Panc1 (cell line): Measurements from ENCODE around the gene BCHE. TPM values are rescaled to one million over a fixed set of nuclear protein-coding genes. Genes with fewer than 3 reads are reported as not detected.

Experiments used
- ATAC-seq: fragments of 200-7000 bp; cut with Tn5 transposase; 2 replicates; pipeline ENCODE4 v1.9.1; 2020; ENCODE audit warnings: mild to moderate bottlenecking, moderate library complexity
- BruUV-seq: library from RNA; stranded (reverse); fragments of 400-500 nt; replicated peaks from 2 replicates; lab custom pipeline; 2021; lab: Mats Ljungman, UMichigan
- CTCF ChIA-PET: fragments of 300-600 bp; sonication (Branson Sonifier 250); formaldehyde crosslinking; loops from one replicate; lab custom pipeline; 2022; ENCODE audit warnings: antibody characterized with exemption; lab: Charles Lee
- POLR2A ChIA-PET: fragments of 300-600 bp; sonication (Branson Sonifier 250); formaldehyde crosslinking; loops from one replicate; lab custom pipeline; 2022; ENCODE audit warnings: antibody characterized with exemption; lab: Charles Lee
- DNase-seq: peaks from one replicate; pipeline ENCODE4 v3.0.0-alpha.2; 2010; ENCODE audit warnings: low read depth, low spot score
- H3K27ac ChIP-seq: 2 replicates; pipeline ENCODE4 v1.5.1; 2011; ENCODE audit warnings: mild to moderate bottlenecking, low read length, inconsistent platforms
- H3K27me3 ChIP-seq: fragments of 200-500 bp; sonication (Bioruptor generic); 2 replicates; pipeline ENCODE4 v1.6.0; 2014; ENCODE audit warnings: low read length, inconsistent platforms; ENCODE audit not compliant: control insufficient read depth, insufficient read depth
- H3K36me3 ChIP-seq: fragments of 200-500 bp; sonication (Bioruptor generic); 2 replicates; pipeline ENCODE4 v1.5.1; 2014; ENCODE audit warnings: inconsistent platforms, mild to moderate bottlenecking, low read length, moderate library complexity; ENCODE audit not compliant: control insufficient read depth, insufficient read depth
- H3K4me1 ChIP-seq: 2 replicates; pipeline ENCODE4 v1.5.1; 2011; ENCODE audit warnings: inconsistent platforms, mild to moderate bottlenecking, low read length, moderate library complexity; ENCODE audit not compliant: control insufficient read depth, insufficient read depth
- H3K4me3 ChIP-seq, 2 experiments: 2 replicates each; pipeline ENCODE4 v1.5.1; 2011 to 2012; ENCODE audit warnings: low read depth in 2 of 2, low read length in 2 of 2, mild to moderate bottlenecking in 2 of 2, inconsistent platforms in 1 of 2, moderate library complexity in 1 of 2
- H3K9me3 ChIP-seq: fragments of 200-500 bp; sonication (Bioruptor generic); 2 replicates; pipeline ENCODE4 v1.5.1; 2014; ENCODE audit warnings: low read depth, mild to moderate bottlenecking, inconsistent platforms, low read length, moderate library complexity; ENCODE audit not compliant: control insufficient read depth, insufficient read depth
- POLR2AphosphoS5 ChIP-seq: IDR thresholded peaks from 2 replicates; pipeline ENCODE4 v1.6.1; 2012; ENCODE audit warnings: mild to moderate bottlenecking, low read depth, low read length, moderate library complexity
- SIN3A ChIP-seq: IDR thresholded peaks from 2 replicates; pipeline ENCODE4 v1.6.1; 2012; ENCODE audit warnings: low read depth, mild to moderate bottlenecking, low read length, moderate library complexity, borderline replicate concordance; ENCODE audit not compliant: insufficient read depth
- TCF7L2 ChIP-seq: IDR thresholded peaks from 2 replicates; pipeline ENCODE4 v1.6.1; 2011; ENCODE audit warnings: mild to moderate bottlenecking, low read depth, low read length, inconsistent platforms
- in situ Hi-C: cut with HindIII; loops from 2 replicates; pipeline ENCODE4 v1.10.0; 2016; ENCODE audit warnings: low sequenced_read_pairs, low pct_unique_long_range_greater_than_20kb
- intact Hi-C: fragments of 100-400 bp; cut with micrococcal nuclease; formaldehyde crosslinking; loops from one replicate; pipeline ENCODE4 v1.10.0; 2022; ENCODE audit not compliant: unreplicated experiment
- total RNA-seq: library from RNA; stranded (reverse); gene quantifications from one replicate; pipeline ENCODE4 v1.2.1, GENCODE V29; 2021; ENCODE audit not compliant: unreplicated experiment
- TF ChIP-seq, protein P1 (sequence below): fragments of 450-650 bp; IDR thresholded peaks from 2 replicates; pipeline ENCODE4 v1.5.1; 2017; ENCODE audit warnings: mild to moderate bottlenecking
- TF ChIP-seq, protein P2 (sequence below), 2 experiments: IDR thresholded peaks; 2 replicates each; pipeline ENCODE4 v1.6.1; 2011 to 2012; ENCODE audit warnings: low read depth in 2 of 2, control low read depth in 1 of 2, low read length in 1 of 2, mild to moderate bottlenecking in 1 of 2, moderate library complexity in 1 of 2; ENCODE audit not compliant: insufficient read depth in 1 of 2

BCHE gene
- total RNA-seq, 1 experiment from 2014 or later, result 1.5 TPM

DNA sequence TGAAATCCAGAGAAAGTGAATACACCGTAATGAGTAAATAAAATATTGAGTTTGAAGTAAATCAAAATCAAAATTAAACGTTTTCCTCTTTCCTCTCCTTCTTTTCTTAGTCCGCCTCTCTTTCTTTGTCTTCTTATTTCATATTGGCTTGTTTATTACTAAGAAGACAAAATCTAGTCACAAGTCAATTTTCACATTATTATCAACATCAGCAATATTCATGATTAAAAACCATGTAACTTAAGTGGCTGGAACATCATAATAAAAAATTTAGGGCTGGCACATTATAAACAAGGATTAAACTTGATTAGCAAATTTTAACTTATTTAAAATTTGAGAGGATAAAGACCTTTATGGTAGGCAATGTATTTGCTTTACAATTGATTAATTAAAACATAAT, 61.4 kb downstream of the BCHE start:
- no peaks in the 10 kb centered on the region for H3K4me1 ChIP-seq
- H3K27me3 ChIP-seq, result no peaks in the 10 kb centered on the region
- no TSS peak for BruUV-seq
- H3K4me3 ChIP-seq, result no peak overlapping the region
- no peak overlapping the region for H3K27ac ChIP-seq
- intact Hi-C loops (no loop called here), in situ Hi-C loops (no loop called here)
- ChIA-PET CTCF (no interaction called here), POLR2A (no interaction called here)
- H3K36me3 ChIP-seq, result no peaks in the 10 kb centered on the region
- no peak for TF ChIP-seq POLR2AphosphoS5
- TF ChIP-seq, protein P1, sequence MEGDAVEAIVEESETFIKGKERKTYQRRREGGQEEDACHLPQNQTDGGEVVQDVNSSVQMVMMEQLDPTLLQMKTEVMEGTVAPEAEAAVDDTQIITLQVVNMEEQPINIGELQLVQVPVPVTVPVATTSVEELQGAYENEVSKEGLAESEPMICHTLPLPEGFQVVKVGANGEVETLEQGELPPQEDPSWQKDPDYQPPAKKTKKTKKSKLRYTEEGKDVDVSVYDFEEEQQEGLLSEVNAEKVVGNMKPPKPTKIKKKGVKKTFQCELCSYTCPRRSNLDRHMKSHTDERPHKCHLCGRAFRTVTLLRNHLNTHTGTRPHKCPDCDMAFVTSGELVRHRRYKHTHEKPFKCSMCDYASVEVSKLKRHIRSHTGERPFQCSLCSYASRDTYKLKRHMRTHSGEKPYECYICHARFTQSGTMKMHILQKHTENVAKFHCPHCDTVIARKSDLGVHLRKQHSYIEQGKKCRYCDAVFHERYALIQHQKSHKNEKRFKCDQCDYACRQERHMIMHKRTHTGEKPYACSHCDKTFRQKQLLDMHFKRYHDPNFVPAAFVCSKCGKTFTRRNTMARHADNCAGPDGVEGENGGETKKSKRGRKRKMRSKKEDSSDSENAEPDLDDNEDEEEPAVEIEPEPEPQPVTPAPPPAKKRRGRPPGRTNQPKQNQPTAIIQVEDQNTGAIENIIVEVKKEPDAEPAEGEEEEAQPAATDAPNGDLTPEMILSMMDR, result no peak
- TF ChIP-seq, protein P2, sequence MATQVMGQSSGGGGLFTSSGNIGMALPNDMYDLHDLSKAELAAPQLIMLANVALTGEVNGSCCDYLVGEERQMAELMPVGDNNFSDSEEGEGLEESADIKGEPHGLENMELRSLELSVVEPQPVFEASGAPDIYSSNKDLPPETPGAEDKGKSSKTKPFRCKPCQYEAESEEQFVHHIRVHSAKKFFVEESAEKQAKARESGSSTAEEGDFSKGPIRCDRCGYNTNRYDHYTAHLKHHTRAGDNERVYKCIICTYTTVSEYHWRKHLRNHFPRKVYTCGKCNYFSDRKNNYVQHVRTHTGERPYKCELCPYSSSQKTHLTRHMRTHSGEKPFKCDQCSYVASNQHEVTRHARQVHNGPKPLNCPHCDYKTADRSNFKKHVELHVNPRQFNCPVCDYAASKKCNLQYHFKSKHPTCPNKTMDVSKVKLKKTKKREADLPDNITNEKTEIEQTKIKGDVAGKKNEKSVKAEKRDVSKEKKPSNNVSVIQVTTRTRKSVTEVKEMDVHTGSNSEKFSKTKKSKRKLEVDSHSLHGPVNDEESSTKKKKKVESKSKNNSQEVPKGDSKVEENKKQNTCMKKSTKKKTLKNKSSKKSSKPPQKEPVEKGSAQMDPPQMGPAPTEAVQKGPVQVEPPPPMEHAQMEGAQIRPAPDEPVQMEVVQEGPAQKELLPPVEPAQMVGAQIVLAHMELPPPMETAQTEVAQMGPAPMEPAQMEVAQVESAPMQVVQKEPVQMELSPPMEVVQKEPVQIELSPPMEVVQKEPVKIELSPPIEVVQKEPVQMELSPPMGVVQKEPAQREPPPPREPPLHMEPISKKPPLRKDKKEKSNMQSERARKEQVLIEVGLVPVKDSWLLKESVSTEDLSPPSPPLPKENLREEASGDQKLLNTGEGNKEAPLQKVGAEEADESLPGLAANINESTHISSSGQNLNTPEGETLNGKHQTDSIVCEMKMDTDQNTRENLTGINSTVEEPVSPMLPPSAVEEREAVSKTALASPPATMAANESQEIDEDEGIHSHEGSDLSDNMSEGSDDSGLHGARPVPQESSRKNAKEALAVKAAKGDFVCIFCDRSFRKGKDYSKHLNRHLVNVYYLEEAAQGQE (IDR thresholded peaks at IDR 0.05; ENCODE audit: insufficient read depth in 1 of 2, low read depth in 2 of 2, low read length in 1 of 2), result no peak
- no peak for TF ChIP-seq TCF7L2
- TF ChIP-seq SIN3A, result no peak
- H3K9me3 ChIP-seq, result no peaks in the 10 kb centered on the region
- ATAC-seq (no peak), DNase-seq (no peak)

DNA sequence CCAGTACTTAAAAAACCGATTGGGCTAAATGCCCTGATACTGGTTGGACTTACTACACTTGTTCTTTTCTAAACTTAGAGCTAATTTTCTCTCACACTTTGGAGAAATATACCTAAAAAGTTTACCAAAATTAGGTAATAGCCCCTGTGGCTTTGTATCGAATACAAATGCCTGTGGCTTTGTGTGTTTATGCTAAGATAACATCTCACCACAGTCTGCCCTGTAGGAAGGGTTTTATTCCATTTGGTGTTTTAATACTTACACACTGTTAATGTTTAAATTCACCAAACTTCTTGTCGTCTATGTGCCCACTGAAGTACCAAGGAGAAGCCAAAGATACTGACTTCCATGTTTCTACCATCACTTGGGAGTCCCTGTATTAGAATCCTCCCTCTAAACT, 66.4 kb downstream of the BCHE start:
- no peak for DNase-seq
- no TSS peak for BruUV-seq
- POLR2A ChIA-PET, result no interaction called here

More for the DNA sequence above, 66.4 kb downstream of the BCHE start:
- no peaks in the 10 kb centered on the region for H3K36me3 ChIP-seq
- no peak for ATAC-seq
- no peaks in the 10 kb centered on the region for H3K4me1 ChIP-seq
- H3K9me3 ChIP-seq, result no peaks in the 10 kb centered on the region
- no peaks in the 10 kb centered on the region for H3K27me3 ChIP-seq
- TF ChIP-seq TCF7L2 (no peak), SIN3A (no peak), POLR2AphosphoS5 (no peak)
- TF ChIP-seq, protein P1, result no peak
- TF ChIP-seq, protein P2 (IDR thresholded peaks at IDR 0.05; ENCODE audit: insufficient read depth in 1 of 2, low read depth in 2 of 2, low read length in 1 of 2), result no peak
- no peak overlapping the region for H3K27ac ChIP-seq
- no peak overlapping the region for H3K4me3 ChIP-seq
- intact Hi-C loops (no loop called here), in situ Hi-C loops (no loop called here)
- CTCF ChIA-PET, result no interaction called here
